Neuron (in vitro differentiated cells): ENCODE data around the gene TRIP12.
"Not testable (repeated sequence)": the region's sequence is repeated elsewhere in the genome, so short reads cannot be mapped to it uniquely, and the experiment has no call there.

ENCODE experiments used
- H2AFZ ChIP-seq: one replicate; pipeline ENCODE4 v1.6.1; 2013; ENCODE audit warnings: low read depth, mild to moderate bottlenecking, inconsistent platforms, low read length, moderate library complexity
- H3K27me3 ChIP-seq: one replicate; pipeline ENCODE4 v1.6.1; 2013; ENCODE audit warnings: low read length; ENCODE audit not compliant: insufficient read depth
- H3K36me3 ChIP-seq: one replicate; pipeline ENCODE4 v1.6.1; 2013; ENCODE audit warnings: low read length; ENCODE audit not compliant: insufficient read depth
- H3K4me1 ChIP-seq: one replicate; pipeline ENCODE4 v1.6.1; 2013; ENCODE audit warnings: low read length; ENCODE audit not compliant: insufficient read depth
- H3K4me3 ChIP-seq: 2 replicates; pipeline ENCODE4 v1.5.1; 2013; ENCODE audit warnings: mild to moderate bottlenecking, low read length, moderate library complexity
- H3K9me3 ChIP-seq: one replicate; pipeline ENCODE4 v1.6.1; 2013; ENCODE audit warnings: low read length

TRIP12 gene

GRCh38 chr2:229786289-229786688 lies 135.5 kb downstream of the TRIP12 start:
- not testable (repeated sequence) for H3K27me3 ChIP-seq, H3K4me3 ChIP-seq, H2AFZ ChIP-seq, H3K4me1 ChIP-seq, H3K9me3 ChIP-seq
- peaks cover 73% of the 10 kb centered on the region for H3K36me3 ChIP-seq

- Histone ChIP-seq H3K4me3 (no peak overlapping the region), H2AFZ (no peak overlapping the region), H3K27me3 (no peaks in the 10 kb centered on the region), H3K4me1 (no peaks in the 10 kb centered on the region), H3K36me3 (peaks cover 60% of the 10 kb centered on the region), H3K9me3 (no peaks in the 10 kb centered on the region)
These were observed 137.0 kb downstream of the TRIP12 start for GRCh38 chr2:229784791-229785190.

- no peak overlapping the region for H3K4me3 ChIP-seq
- no peaks in the 10 kb centered on the region for H3K4me1 ChIP-seq
- H2AFZ ChIP-seq: no peak overlapping the region
- H3K9me3 ChIP-seq: no peaks in the 10 kb centered on the region
- H3K36me3 ChIP-seq: peaks cover 59% of the 10 kb centered on the region
- H3K27me3 ChIP-seq: no peaks in the 10 kb centered on the region
These were observed 138.6 kb downstream of the TRIP12 start for GRCh38 chr2:229783108-229783721.

GRCh38 chr2:229780856-229781773 lies 140.7 kb downstream of the TRIP12 start:
- H3K4me1 ChIP-seq: no peaks in the 10 kb centered on the region
- H2AFZ ChIP-seq: no peak overlapping the region
- H3K4me3 ChIP-seq: no peak overlapping the region
- peaks cover 66% of the 10 kb centered on the region for H3K36me3 ChIP-seq
- H3K9me3 ChIP-seq: no peaks in the 10 kb centered on the region
- no peaks in the 10 kb centered on the region for H3K27me3 ChIP-seq

GRCh38 chr2:229779650-229780049 lies 142.2 kb downstream of the TRIP12 start:
- Histone ChIP-seq H2AFZ (no peak overlapping the region), H3K9me3 (no peaks in the 10 kb centered on the region), H3K36me3 (peaks cover 62% of the 10 kb centered on the region), H3K4me1 (peaks cover 5% of the 10 kb centered on the region), H3K4me3 (no peak overlapping the region), H3K27me3 (no peaks in the 10 kb centered on the region)

GRCh38 chr2:229777716-229778115 lies 144.1 kb downstream of the TRIP12 start:
- Histone ChIP-seq H2AFZ (no peak overlapping the region), H3K36me3 (peaks cover 67% of the 10 kb centered on the region), H3K4me3 (no peak overlapping the region), H3K27me3 (no peaks in the 10 kb centered on the region), H3K9me3 (no peaks in the 10 kb centered on the region), H3K4me1 (peaks cover 12% of the 10 kb centered on the region)

- Histone ChIP-seq H2AFZ (no peak overlapping the region), H3K4me3 (no peak overlapping the region), H3K27me3 (no peaks in the 10 kb centered on the region), H3K9me3 (peaks cover 2% of the 10 kb centered on the region), H3K36me3 (peaks cover 74% of the 10 kb centered on the region), H3K4me1 (peaks cover 12% of the 10 kb centered on the region)
These were observed 146.0 kb downstream of the TRIP12 start for GRCh38 chr2:229775614-229776313.

GRCh38 chr2:229774237-229774636 lies 147.6 kb downstream of the TRIP12 start:
- H3K4me3 ChIP-seq: no peak overlapping the region
- no peak overlapping the region for H2AFZ ChIP-seq
- peaks cover 2% of the 10 kb centered on the region for H3K9me3 ChIP-seq
- no peaks in the 10 kb centered on the region for H3K27me3 ChIP-seq
- H3K36me3 ChIP-seq: peaks cover 85% of the 10 kb centered on the region
- H3K4me1 ChIP-seq: peaks cover 12% of the 10 kb centered on the region

GRCh38 chr2:229768235-229768634 lies 153.6 kb downstream of the TRIP12 start:
- no peak overlapping the region for H3K4me3 ChIP-seq
- H3K27me3 ChIP-seq: no peaks in the 10 kb centered on the region
- H3K4me1 ChIP-seq: peaks cover 12% of the 10 kb centered on the region
- no peak overlapping the region for H2AFZ ChIP-seq
- peaks cover 83% of the 10 kb centered on the region for H3K36me3 ChIP-seq
- peaks cover 2% of the 10 kb centered on the region for H3K9me3 ChIP-seq

GRCh38 chr2:229765721-229766120 lies 156.1 kb downstream of the TRIP12 start:
- Histone ChIP-seq H3K27me3 (no peaks in the 10 kb centered on the region), H2AFZ (no peak overlapping the region), H3K36me3 (peaks cover 65% of the 10 kb centered on the region), H3K4me1 (peaks cover 12% of the 10 kb centered on the region), H3K4me3 (no peak overlapping the region), H3K9me3 (no peaks in the 10 kb centered on the region)

- Histone ChIP-seq H3K36me3 (peaks cover 29% of the 10 kb centered on the region), H3K27me3 (no peaks in the 10 kb centered on the region), H3K9me3 (no peaks in the 10 kb centered on the region), H3K4me1 (peaks cover 12% of the 10 kb centered on the region), H3K4me3 (no peak overlapping the region), H2AFZ (no peak overlapping the region)
These were observed 160.1 kb downstream of the TRIP12 start for GRCh38 chr2:229761663-229762062.

- H3K4me1 ChIP-seq, H3K4me3 ChIP-seq, H3K27me3 ChIP-seq, H3K9me3 ChIP-seq, H3K36me3 ChIP-seq, H2AFZ ChIP-seq: not testable (repeated sequence)
These were observed 164.3 kb downstream of the TRIP12 start for GRCh38 chr2:229757462-229757861.
